AG09309 (cell line): ENCODE results near the gene APOL3.
"Not testable (repeated sequence)": the region's sequence is repeated elsewhere in the genome, so short reads cannot be mapped to it uniquely, and the experiment has no call there.

Source experiments
- DNase-seq: peaks from one replicate; pipeline ENCODE4 v3.0.0-alpha.2; 2010; ENCODE audit warnings: low read depth
- H3K4me3 ChIP-seq: 2 replicates; pipeline ENCODE4 v1.5.1; 2011; ENCODE audit warnings: mild to moderate bottlenecking, low read depth, low read length, moderate library complexity; ENCODE audit not compliant: control insufficient read depth
- TF ChIP-seq, protein P1 (sequence below): IDR thresholded peaks from 2 replicates; pipeline ENCODE4 v1.5.1; 2011; ENCODE audit warnings: mild to moderate bottlenecking, low read depth, low read length, inconsistent platforms; ENCODE audit not compliant: insufficient read depth, control insufficient read depth; ENCODE audit errors: missing control alignments

APOL3 gene

GRCh38 chr22:36160499-36160942 is at the start of gene APOL3:
TSS of gene APOL3 (minus strand) at chr22:36160755. CDS start at chr22:36149055, 11,700 bp downstream.
- no peak within 1 kb of the TSS for H3K4me3 ChIP-seq
- TF ChIP-seq, protein P1, sequence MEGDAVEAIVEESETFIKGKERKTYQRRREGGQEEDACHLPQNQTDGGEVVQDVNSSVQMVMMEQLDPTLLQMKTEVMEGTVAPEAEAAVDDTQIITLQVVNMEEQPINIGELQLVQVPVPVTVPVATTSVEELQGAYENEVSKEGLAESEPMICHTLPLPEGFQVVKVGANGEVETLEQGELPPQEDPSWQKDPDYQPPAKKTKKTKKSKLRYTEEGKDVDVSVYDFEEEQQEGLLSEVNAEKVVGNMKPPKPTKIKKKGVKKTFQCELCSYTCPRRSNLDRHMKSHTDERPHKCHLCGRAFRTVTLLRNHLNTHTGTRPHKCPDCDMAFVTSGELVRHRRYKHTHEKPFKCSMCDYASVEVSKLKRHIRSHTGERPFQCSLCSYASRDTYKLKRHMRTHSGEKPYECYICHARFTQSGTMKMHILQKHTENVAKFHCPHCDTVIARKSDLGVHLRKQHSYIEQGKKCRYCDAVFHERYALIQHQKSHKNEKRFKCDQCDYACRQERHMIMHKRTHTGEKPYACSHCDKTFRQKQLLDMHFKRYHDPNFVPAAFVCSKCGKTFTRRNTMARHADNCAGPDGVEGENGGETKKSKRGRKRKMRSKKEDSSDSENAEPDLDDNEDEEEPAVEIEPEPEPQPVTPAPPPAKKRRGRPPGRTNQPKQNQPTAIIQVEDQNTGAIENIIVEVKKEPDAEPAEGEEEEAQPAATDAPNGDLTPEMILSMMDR, result no peak
- DNase-seq, result no peak

GRCh38 chr22:36210224-36210623 is 49.7 kb upstream of the APOL3 start:
- no peak for DNase-seq
- no peak overlapping the region for H3K4me3 ChIP-seq
- TF ChIP-seq, protein P1, result no peak

GRCh38 chr22:36209488-36209908 is 48.9 kb upstream of the APOL3 start:
- not testable (repeated sequence) for H3K4me3 ChIP-seq, DNase-seq

- H3K4me3 ChIP-seq, result no peak overlapping the region
- TF ChIP-seq, protein P1, result no peak
- no peak for DNase-seq
These were observed 48.4 kb upstream of the APOL3 start for GRCh38 chr22:36208914-36209313.

- TF ChIP-seq, protein P1, result no peak
- H3K4me3 ChIP-seq, result no peak overlapping the region
These were observed 47.7 kb upstream of the APOL3 start for GRCh38 chr22:36208162-36208765.

GRCh38 chr22:36206255-36206654 is 45.7 kb upstream of the APOL3 start:
- TF ChIP-seq, protein P1, result no peak
- no peak overlapping the region for H3K4me3 ChIP-seq
- DNase-seq, result no peak

More at GRCh38 chr22:36208162-36208765, 47.7 kb upstream of the APOL3 start:
- DNase-seq, result no peak

GRCh38 chr22:36205573-36205972 is 45.0 kb upstream of the APOL3 start:
- not testable (repeated sequence) for DNase-seq, H3K4me3 ChIP-seq

DNA sequence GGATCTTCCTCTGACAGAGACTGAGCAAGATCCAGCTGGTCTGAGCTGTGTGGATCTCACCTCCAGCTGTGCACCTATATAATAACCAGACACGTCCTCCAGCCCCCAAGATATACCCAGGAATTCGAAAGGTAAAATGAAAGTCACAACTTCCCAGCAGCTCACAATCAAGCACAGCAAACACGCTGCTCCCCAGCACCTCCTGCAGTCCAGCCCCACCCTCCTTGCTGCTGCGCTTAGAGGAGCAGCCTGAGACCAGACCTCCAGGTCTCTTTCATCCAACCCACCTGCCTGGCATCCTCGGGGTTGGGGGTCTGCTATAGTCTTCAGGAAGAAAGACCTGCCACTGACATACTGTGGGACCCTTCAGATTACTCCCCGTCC is 44.1 kb upstream of the APOL3 start:
- H3K4me3 ChIP-seq, result no peak overlapping the region
- TF ChIP-seq, protein P1, result no peak
- DNase-seq, result no peak
